GM21447 (cell line): ENCODE results near the gene C22orf42.
"Not testable (repeated sequence)": the region's sequence is repeated elsewhere in the genome, so short reads cannot be mapped to it uniquely, and the experiment has no call there.

Experiments
- ATAC-seq: cut with Tn5 transposase; IDR thresholded peaks from one replicate; pipeline ENCODE4 v1.9.1; 2021; ENCODE audit not compliant: unreplicated experiment

C22orf42 gene

GRCh38 chr22:32158712-32159533 lies at the start of gene C22orf42:
TSS of gene C22orf42 (minus strand) at chr22:32159303. CDS start at chr22:32159215, 88 bp downstream.
- ATAC-seq, result no peak

GRCh38 chr22:32208681-32209080 lies 49.6 kb upstream of the C22orf42 start:
- ATAC-seq, result no peak

- ATAC-seq, result no peak
Measured at GRCh38 chr22:32207971-32208480, 48.9 kb upstream of the C22orf42 start.

GRCh38 chr22:32206774-32207758 lies 48.0 kb upstream of the C22orf42 start:
- no peak for ATAC-seq

- no peak for ATAC-seq
Measured at GRCh38 chr22:32205974-32206773, 47.1 kb upstream of the C22orf42 start.

GRCh38 chr22:32204856-32205722 lies 46.0 kb upstream of the C22orf42 start, which contains the start of gene RFPL2:
TSS of gene RFPL2 (minus strand) at chr22:32205073. CDS start at chr22:32202451, 2,622 bp downstream.
- ATAC-seq, result no peak

GRCh38 chr22:32204040-32204855 lies 45.1 kb upstream of the C22orf42 start:
- no peak for ATAC-seq

GRCh38 chr22:32203181-32204039 lies 44.3 kb upstream of the C22orf42 start:
- no peak for ATAC-seq

- no peak for ATAC-seq
Measured at GRCh38 chr22:32202539-32203180, 43.6 kb upstream of the C22orf42 start.

- ATAC-seq, result no peak
Measured at GRCh38 chr22:32202161-32202538, 43.0 kb upstream of the C22orf42 start.

- no peak for ATAC-seq
Measured at GRCh38 chr22:32200752-32201151, 41.6 kb upstream of the C22orf42 start.

- ATAC-seq, result no peak
Measured at GRCh38 chr22:32199961-32200360, 40.9 kb upstream of the C22orf42 start.

GRCh38 chr22:32199341-32199740 lies 40.2 kb upstream of the C22orf42 start:
- no peak for ATAC-seq

GRCh38 chr22:32197553-32198226 lies 38.6 kb upstream of the C22orf42 start:
- ATAC-seq, result not testable (repeated sequence)

GRCh38 chr22:32195900-32196299 lies 36.8 kb upstream of the C22orf42 start:
- not testable (repeated sequence) for ATAC-seq

- ATAC-seq, result not testable (repeated sequence)
Measured at GRCh38 chr22:32193346-32193745, 34.2 kb upstream of the C22orf42 start.

- not testable (repeated sequence) for ATAC-seq
Measured at GRCh38 chr22:32191021-32191420, 31.9 kb upstream of the C22orf42 start.
